ENCODE results near the gene FYB1. TPM values are rescaled to one million over a fixed set of nuclear protein-coding genes. Genes with fewer than 3 reads are reported as not detected.

FYB1 gene
- total and polyA plus RNA-seq, 2 of the 8 experiments (the other 6 are each of a cell fraction or from before 2014, with no cell fraction given): not detected

DNA sequence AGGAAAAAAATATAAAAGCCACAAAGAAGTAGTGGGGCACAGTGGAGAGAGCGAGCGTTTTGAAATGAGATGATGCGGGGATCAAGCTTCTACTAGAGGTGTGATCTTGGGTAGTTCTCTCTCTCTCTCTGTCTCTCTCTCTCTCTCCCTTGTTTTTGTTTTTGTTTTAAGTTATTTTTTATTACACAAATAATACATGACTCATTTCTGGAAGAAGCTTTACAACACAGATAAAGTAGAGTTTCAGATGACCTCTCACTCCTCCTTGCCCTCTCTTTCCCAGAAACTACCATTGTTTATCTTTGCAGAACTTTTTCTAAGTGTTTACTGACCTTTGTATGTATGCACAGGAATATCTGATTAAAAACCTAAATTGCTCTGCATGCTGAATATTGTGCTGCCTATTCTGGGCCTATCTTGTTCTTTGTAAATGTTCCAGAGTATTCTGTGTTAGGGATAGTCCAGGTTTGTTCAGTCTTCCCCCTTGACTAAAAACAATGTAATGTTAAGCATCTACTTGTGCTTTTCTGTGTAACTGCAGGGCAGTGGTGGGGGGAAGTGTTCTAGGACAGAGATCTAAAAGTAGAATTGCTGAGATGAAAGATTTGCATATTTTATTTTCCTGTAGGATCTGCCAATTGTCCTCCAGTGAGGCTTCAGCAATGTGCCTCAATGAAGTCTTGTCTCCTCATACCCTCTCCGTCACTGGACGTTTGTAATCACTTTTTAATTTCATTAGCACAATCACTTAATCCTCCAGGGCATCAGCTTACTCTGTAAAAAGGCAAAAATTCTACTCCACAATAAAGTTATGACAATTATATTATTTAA is 52.0 kb downstream of the FYB1 start:
- Histone ChIP-seq H3K79me1 (ENCODE audit: low read depth, low read length) (no peaks in the 10 kb centered on the region), H2BK120ac (replicated peaks; ENCODE audit: low read depth, low read length) (no peak overlapping the region), H3K14ac (ENCODE audit: insufficient read length) (no peak overlapping the region), H3K4me2 (ENCODE audit: insufficient read depth in 1 of 2, low read depth in 2 of 2, low read length in 2 of 2) (no peak overlapping the region; a peak in 1 of 4 replicates), H3K9ac (replicated peaks in 1 of 4; ENCODE audit: extremely low read depth in 1 of 4, low read depth in 3 of 4, low read length in 3 of 4) (no peak overlapping the region), H3K27ac (ENCODE audit: low read depth, low read length) (no peak overlapping the region), H3K18ac (ENCODE audit: extremely low read depth, low read length) (no peak overlapping the region), H2BK5ac (ENCODE audit: low read depth, low read length) (no peak overlapping the region), H4K91ac (replicated peaks; ENCODE audit: insufficient read length, low read length) (no peak overlapping the region), H2AK5ac (ENCODE audit: low read depth, low read length) (no peak overlapping the region), H3K79me2 (ENCODE audit: control insufficient read depth in 1 of 2, insufficient read depth in 2 of 2, low read length in 2 of 2) (no peaks in the 10 kb centered on the region), H3K56ac (replicated peaks; ENCODE audit: insufficient read length, low read depth, low read length) (no peak overlapping the region), H2AFZ (ENCODE audit: low read length) (0 out of 2 replicates have a peak overlapping the region, but pooled peaks have one; percentile 34), H2BK20ac (ENCODE audit: low read length) (no peak overlapping the region), H4K20me1 (replicated peaks in 1 of 2; ENCODE audit: control insufficient read depth in 1 of 2, insufficient read depth in 2 of 2, low read length in 2 of 2) (no peaks in the 10 kb centered on the region), H4K8ac (ENCODE audit: extremely low read depth, insufficient read depth, low read length) (no peak overlapping the region), H2BK12ac (ENCODE audit: low read depth, low read length) (no peak overlapping the region), H3K27me3 (replicated peaks in 1 of 4; ENCODE audit: control insufficient read depth in 3 of 4, extremely low read depth in 1 of 4, insufficient read depth in 3 of 4, low read length in 3 of 4) (no peaks in the 10 kb centered on the region), H4K5ac (ENCODE audit: insufficient read length, low read depth, low read length) (no peak overlapping the region), H3K36me3 (ENCODE audit: control insufficient read depth in 2 of 4, insufficient read depth in 4 of 4, low read length in 3 of 4) (no peaks in the 10 kb centered on the region), H3K9me3 (ENCODE audit: insufficient read depth in 2 of 2, low read depth in 1 of 2, low read length in 1 of 2) (no peaks in the 10 kb centered on the region), H3K4me1 (replicated peaks in 1 of 4; ENCODE audit: control insufficient read depth in 3 of 4, insufficient read depth in 4 of 4, low read length in 3 of 4) (peaks cover 0 to 6% (median 0%) of the 10 kb centered on the region in 4 experiments; a peak in 1 of 7 replicates), H3K23ac (ENCODE audit: insufficient read length) (no peak overlapping the region), H3K4ac (replicated peaks; ENCODE audit: insufficient read length, low read depth, low read length) (no peak overlapping the region), H3K4me3 (ENCODE audit: extremely low read depth in 1 of 4, insufficient read depth in 2 of 4, low read depth in 3 of 4, low read length in 4 of 4) (no peak overlapping the region), H3K23me2 (ENCODE audit: low read depth, low read length) (no peaks in the 10 kb centered on the region), H2BK15ac (ENCODE audit: low read length) (no peak overlapping the region)
- WGBS, 2 experiments (ENCODE audit: extremely low coverage in 1 of 2, insufficient coverage in 1 of 2, insufficient read length in 1 of 2, insufficient replicate concordance in 2 of 2, low coverage in 1 of 2, low lambda C conversion rate in 2 of 2, missing lambda C conversion rate in 1 of 2): 81% methylated on average over 5 of the region's 5 CpGs; no CpG with 5 or more reads in 1 of the 2 experiments
- DNase-seq (ENCODE audit: low read depth in 1 of 2, low spot score in 2 of 2) (no peak), FAIRE-seq (no peak)
- ChIA-PET POLR2A (ENCODE audit: partially characterized antibody) (no interaction called here), CTCF (ENCODE audit: partially characterized antibody) (no interaction called here)
- TF ChIP-seq KDM5A (IDR thresholded peaks at IDR 0.05; ENCODE audit: low read length) (no peak), RBBP5 (IDR thresholded peaks at IDR 0.05; ENCODE audit: borderline replicate concordance, low read depth, low read length) (no peak), CTBP2 (IDR thresholded peaks at IDR 0.05; ENCODE audit: borderline replicate concordance, insufficient read depth, insufficient read length, low read length) (no peak), SRF (IDR thresholded peaks at IDR 0.05; ENCODE audit: low read depth, low read length) (no peak), PHF8 (conservative IDR thresholded peaks at IDR 0.05; ENCODE audit: low read depth, low read length) (no peak), CBX5 (IDR thresholded peaks at IDR 0.05; ENCODE audit: low read depth, low read length) (no peak), RAD21 (IDR thresholded peaks at IDR 0.05 in 1 of 2, conservative IDR thresholded peaks at IDR 0.05 in 1 of 2; ENCODE audit: low read depth in 2 of 2, low read length in 2 of 2) (no peak), RXRA (IDR thresholded peaks at IDR 0.05; ENCODE audit: insufficient read depth, low read depth, low read length) (no peak), SIRT6 (IDR thresholded peaks at IDR 0.05; ENCODE audit: low read length) (no peak), TEAD4 (IDR thresholded peaks at IDR 0.05; ENCODE audit: low read depth, low read length) (no peak), EGR1 (IDR thresholded peaks at IDR 0.05; ENCODE audit: borderline replicate concordance, low read depth, low read length) (no peak)
- TF ChIP-seq, protein P1, sequence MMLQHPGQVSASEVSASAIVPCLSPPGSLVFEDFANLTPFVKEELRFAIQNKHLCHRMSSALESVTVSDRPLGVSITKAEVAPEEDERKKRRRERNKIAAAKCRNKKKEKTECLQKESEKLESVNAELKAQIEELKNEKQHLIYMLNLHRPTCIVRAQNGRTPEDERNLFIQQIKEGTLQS (IDR thresholded peaks at IDR 0.05; ENCODE audit: insufficient read depth, low read depth, low read length): no peak

All from H1 (cell line).